GM18517 (cell line): ENCODE results near the gene GPN2.
"Not testable (repeated sequence)": the region's sequence is repeated elsewhere in the genome, so short reads cannot be mapped to it uniquely, and the experiment has no call there.

Experiments used
- ATAC-seq: cut with Tn5 transposase; IDR thresholded peaks from one replicate; pipeline ENCODE4 v1.9.1; 2021; ENCODE audit warnings: mild to moderate bottlenecking, moderate library complexity; ENCODE audit not compliant: unreplicated experiment

GPN2 gene

GRCh38 chr1:26837665-26838064 lies 52.4 kb downstream of the GPN2 start:
- not testable (repeated sequence) for ATAC-seq

GRCh38 chr1:26833432-26834405 lies 56.4 kb downstream of the GPN2 start:
- peak; percentile 72 for ATAC-seq

DNA sequence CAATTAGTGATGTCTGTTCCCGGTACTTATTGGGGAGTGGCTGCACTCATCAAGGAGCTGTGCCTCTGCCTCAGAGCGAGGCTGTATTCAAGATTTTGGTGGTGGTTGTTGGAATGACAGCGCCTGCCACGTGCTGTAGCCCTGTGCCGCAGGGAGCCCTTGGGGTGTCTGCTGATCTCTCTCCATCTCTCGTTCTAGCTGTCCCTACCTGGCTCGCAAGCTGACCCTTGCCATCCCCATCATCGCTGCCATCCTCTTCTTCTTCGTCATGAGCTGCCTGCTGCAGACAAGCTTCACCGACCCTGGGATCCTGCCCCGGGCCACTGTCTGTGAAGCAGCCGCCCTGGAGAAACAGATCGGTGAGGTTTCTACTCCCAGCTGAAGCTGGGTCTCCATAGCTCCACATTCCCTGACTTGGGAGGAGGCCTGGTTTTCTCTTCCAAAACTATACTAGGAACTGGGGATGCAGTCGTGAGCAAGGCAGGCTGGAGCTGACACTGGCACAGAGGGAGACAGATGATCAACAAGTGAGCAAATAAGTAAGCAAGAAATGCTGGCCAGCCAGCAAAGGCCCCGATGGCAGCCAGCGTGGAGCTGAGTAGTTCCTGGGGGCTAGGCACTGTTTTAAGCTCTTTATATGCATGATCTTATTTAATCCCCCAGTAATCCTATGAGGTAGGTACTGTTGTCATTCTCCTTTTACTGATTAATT lies 57.7 kb downstream of the GPN2 start:
- ATAC-seq, result no peak

- ATAC-seq, result no peak
These were observed 58.4 kb downstream of the GPN2 start for GRCh38 chr1:26831546-26832248.

- no peak for ATAC-seq
These were observed 59.0 kb downstream of the GPN2 start for GRCh38 chr1:26831059-26831458.

- no peak for ATAC-seq
These were observed 60.7 kb downstream of the GPN2 start for GRCh38 chr1:26829184-26829911.

DNA sequence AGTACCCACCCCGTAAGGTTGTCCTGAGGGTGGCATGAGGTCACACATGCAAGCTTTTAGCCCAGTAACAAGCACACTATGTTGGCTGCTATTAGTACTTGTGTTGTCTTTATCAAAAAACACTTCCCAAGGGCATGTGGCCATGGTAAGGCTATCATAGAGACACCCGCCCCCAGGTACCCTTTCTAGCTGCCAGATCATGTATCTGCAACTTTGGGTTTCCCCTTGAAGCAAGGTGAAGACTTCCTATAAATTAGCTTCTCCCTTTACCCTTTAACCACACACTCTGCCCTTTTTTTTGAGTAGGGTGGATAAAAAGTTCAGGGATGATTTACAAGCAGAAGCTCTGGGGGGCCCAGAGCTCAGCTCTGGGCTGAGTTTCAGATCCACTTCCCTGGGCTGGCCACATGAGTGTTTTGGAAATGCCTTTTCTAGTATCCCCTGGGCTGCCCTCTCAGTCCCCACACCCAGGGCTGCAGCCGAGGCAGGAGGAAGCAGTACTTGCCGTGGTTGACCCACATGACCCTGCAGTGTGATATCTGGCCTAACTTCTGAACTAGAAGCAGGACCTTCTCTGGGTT lies 61.6 kb downstream of the GPN2 start:
- ATAC-seq, result no peak

- no peak for ATAC-seq
These were observed 62.4 kb downstream of the GPN2 start for GRCh38 chr1:26827663-26828062.

DNA sequence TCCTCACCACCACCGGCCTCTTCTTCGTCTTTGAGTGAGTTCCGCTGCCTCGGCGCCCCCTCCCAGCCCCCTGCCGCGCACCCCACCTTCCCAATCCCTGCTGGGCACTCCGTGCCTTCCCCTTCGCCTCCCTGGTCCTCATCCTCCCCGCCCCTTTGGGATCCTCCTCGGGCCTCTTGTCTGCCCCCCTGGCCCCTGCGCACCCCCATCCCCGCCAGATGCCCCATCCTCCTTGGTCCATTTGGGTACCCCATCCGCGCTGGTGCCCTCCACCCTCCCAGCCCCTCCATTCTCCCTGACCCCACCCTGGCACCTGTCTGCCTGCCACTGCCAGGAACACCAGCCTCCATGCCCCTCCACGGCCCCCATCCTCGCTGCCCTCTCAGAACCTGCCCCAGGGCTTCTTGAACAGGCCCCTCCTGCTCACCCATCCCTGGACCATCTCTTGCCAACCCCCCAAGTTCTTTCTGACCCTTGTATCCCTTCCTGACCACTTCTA lies 62.9 kb downstream of the GPN2 start:
- no peak for ATAC-seq

- ATAC-seq, result no peak
These were observed 63.6 kb downstream of the GPN2 start, which contains the start of gene ZDHHC18 for GRCh38 chr1:26826261-26827105. Gene ZDHHC18, plus strand, starts transcription at chr1:26826688. Its CDS starts 117 bp downstream, at chr1:26826805.
